ENCODE results near the gene DNAH5.
"Not testable (repeated sequence)": the region's sequence is repeated elsewhere in the genome, so short reads cannot be mapped to it uniquely, and the experiment has no call there.

The DNAH5 gene

GRCh38 chr5:13944560-13945199 lies at the start of gene DNAH5:
DNAH5 (minus strand) TSS chr5:13944688; CDS start chr5:13944438, 250 bp downstream.
- DNase-seq: no peak

GRCh38 chr5:13993926-13994325 lies 49.4 kb upstream of the DNAH5 start:
- DNase-seq: no peak

GRCh38 chr5:13992795-13993194 lies 48.3 kb upstream of the DNAH5 start:
- DNase-seq: no peak

- DNase-seq: no peak
Observed at GRCh38 chr5:13991365-13991764, 46.9 kb upstream of the DNAH5 start.

- DNase-seq: no peak
Observed at GRCh38 chr5:13990896-13991295, 46.4 kb upstream of the DNAH5 start.

GRCh38 chr5:13989832-13990231 lies 45.3 kb upstream of the DNAH5 start:
- DNase-seq: no peak

- DNase-seq: peak; percentile 25
Observed at GRCh38 chr5:13987843-13988464, 43.5 kb upstream of the DNAH5 start.

GRCh38 chr5:13985731-13986418 lies 41.4 kb upstream of the DNAH5 start:
- DNase-seq: no peak

- not testable (repeated sequence) for DNase-seq
Observed at GRCh38 chr5:13984888-13985287, 40.4 kb upstream of the DNAH5 start.

GRCh38 chr5:13976867-13977830 lies 32.7 kb upstream of the DNAH5 start:
- no peak for DNase-seq

- DNase-seq: no peak
Observed at GRCh38 chr5:13976223-13976622, 31.7 kb upstream of the DNAH5 start.

- no peak for DNase-seq
Observed at GRCh38 chr5:13975246-13975645, 30.8 kb upstream of the DNAH5 start.

GRCh38 chr5:13973724-13974123 lies 29.2 kb upstream of the DNAH5 start:
- DNase-seq: no peak

- no peak for DNase-seq
Observed at GRCh38 chr5:13972029-13972428, 27.5 kb upstream of the DNAH5 start.

GRCh38 chr5:13957032-13957645 lies 12.7 kb upstream of the DNAH5 start:
- peak; percentile 56 for DNase-seq

GRCh38 chr5:13956471-13956870 lies 12.0 kb upstream of the DNAH5 start:
- DNase-seq: no peak

- DNase-seq: no peak
Observed at GRCh38 chr5:13955896-13956295, 11.4 kb upstream of the DNAH5 start.

GRCh38 chr5:13946111-13946510 lies 1.6 kb upstream of the DNAH5 start:
- DNase-seq: peak; percentile 28

GRCh38 chr5:13945271-13945670 lies 783 bp upstream of the DNAH5 start:
- DNase-seq: no peak

GRCh38 chr5:13943676-13944075 lies 812 bp downstream of the DNAH5 start:
- no peak for DNase-seq

GRCh38 chr5:13941468-13941867 lies 3.0 kb downstream of the DNAH5 start:
- DNase-seq: no peak

GRCh38 chr5:13939638-13940037 lies 4.8 kb downstream of the DNAH5 start:
- no peak for DNase-seq

GRCh38 chr5:13934921-13935320 lies 9.6 kb downstream of the DNAH5 start:
- DNase-seq: no peak
